HepG2 (cell line): ENCODE measurements around the gene OSGIN1. TPM values are rescaled to one million over a fixed set of nuclear protein-coding genes. Genes with fewer than 3 reads are reported as not detected.
A peak's percentile ranks its signal among the peaks of the same experiment; 100 is the strongest.

Experiments
- ATAC-seq: fragments of 200-7000 bp; cut with Tn5 transposase; 3 replicates; pipeline ENCODE4 v1.9.1; 2020; ENCODE audit warnings: mild to moderate bottlenecking, moderate library complexity
- BruUV-seq: library from RNA; stranded (reverse); fragments of 400-500 nt; replicated peaks from 2 replicates; lab custom pipeline; 2021; lab: Mats Ljungman, UMichigan
- CTCF ChIA-PET: fragments of 300-600 bp; formaldehyde crosslinking; extraction: SDS; loops from one replicate; lab custom pipeline; 2021; ENCODE audit warnings: low total read pairs, inconsistent platforms, low intra/inter-chr PET ratio; lab: Yijun Ruan, JAX
- POLR2A ChIA-PET: fragments of 350-600 bp; sonication (Branson Sonifier 250); formaldehyde crosslinking; loops from one replicate; lab custom pipeline; 2020; ENCODE audit warnings: antibody characterized with exemption, inconsistent platforms; lab: Yijun Ruan, JAX
- DNase-seq: peaks from one replicate; pipeline ENCODE4 v3.0.0-alpha.2; 2015; ENCODE audit warnings: low spot score
- FAIRE-seq: peaks from 3 replicates; lab custom pipeline; 2011; peaks lifted over from hg19 to GRCh38; lab: Jason Lieb, UNC
- H2AFZ ChIP-seq: one replicate; pipeline ENCODE4 v1.6.1; 2011; ENCODE audit warnings: low read length, inconsistent platforms
- H3K27ac ChIP-seq: fragments of 300-600 bp; 3 replicates; pipeline ENCODE4 v1.8.0; 2011; ENCODE audit warnings: mixed run types, mild to moderate bottlenecking, mixed read lengths, low read length, inconsistent platforms; ENCODE audit not compliant: insufficient read depth; ENCODE audit errors: extremely low read length
- H3K27me3 ChIP-seq, 2 experiments: fragments of 200-600 bp in 1 of 2; 2 replicates in 1 of 2; 3 replicates in 1 of 2; pipeline versions ENCODE4 v1.6.0 to v1.8.0; 2011; ENCODE audit warnings: low read length in 2 of 2, mild to moderate bottlenecking in 2 of 2, moderate library complexity in 2 of 2, inconsistent platforms in 1 of 2; ENCODE audit not compliant: insufficient read depth in 2 of 2, control insufficient read depth in 1 of 2
- H3K36me3 ChIP-seq, 2 experiments: fragments of 200-600 bp in 1 of 2; replicated peaks in 1 of 2; 2 replicates in 1 of 2; 3 replicates in 1 of 2; pipeline versions ENCODE4 v1.5.1 to v1.8.0; 2011; ENCODE audit warnings: low read length in 2 of 2, inconsistent platforms in 1 of 2; ENCODE audit not compliant: insufficient read depth in 2 of 2, control insufficient read depth in 1 of 2
- H3K4me1 ChIP-seq: 2 replicates; pipeline ENCODE4 v1.5.1; 2012; ENCODE audit warnings: low read length, inconsistent platforms; ENCODE audit not compliant: insufficient read depth
- H3K4me2 ChIP-seq: 2 replicates; pipeline ENCODE4 v1.6.0; 2011; ENCODE audit warnings: low read depth, low read length, inconsistent platforms
- H3K4me3 ChIP-seq, 3 experiments: fragments of 200-600 bp in 1 of 3; sonication (generic), shearing (Covaris generic) in 1 of 3; replicated peaks in 1 of 3; 2 replicates each; pipeline ENCODE4 v1.5.1; 2011 to 2016; ENCODE audit warnings: low read length in 3 of 3, inconsistent platforms in 2 of 3, low read depth in 2 of 3, mild to moderate bottlenecking in 2 of 3, control low read depth in 1 of 3, mixed read lengths in 1 of 3; ENCODE audit not compliant: insufficient read depth in 1 of 3
- H3K79me2 ChIP-seq: one replicate; pipeline ENCODE4 v1.6.1; 2011; ENCODE audit warnings: low read length, inconsistent platforms; ENCODE audit not compliant: insufficient read depth
- H3K9ac ChIP-seq: 2 replicates; pipeline ENCODE4 v1.6.0; 2011; ENCODE audit warnings: mild to moderate bottlenecking, low read depth, low read length, inconsistent platforms; ENCODE audit not compliant: insufficient read depth
- H3K9me3 ChIP-seq: 2 replicates; pipeline ENCODE4 v1.5.1; 2012; ENCODE audit warnings: mild to moderate bottlenecking, low read length
- H4K20me1 ChIP-seq: 2 replicates; pipeline ENCODE4 v1.6.0; 2011; ENCODE audit warnings: inconsistent platforms, mild to moderate bottlenecking, low read length, moderate library complexity; ENCODE audit not compliant: insufficient read depth
- ATF4 ChIP-seq, 2 experiments: fragments of 450-650 bp in 1 of 2; sonication (generic) in 1 of 2; formaldehyde crosslinking; IDR thresholded peaks; 2 replicates each; pipeline versions ENCODE4 v1.5.0 to v1.8.0; 2020 to 2022; ENCODE audit warnings: mild to moderate bottlenecking in 1 of 2, missing genetic modification reagents in 1 of 2
- ESRRA ChIP-seq: sonication (generic); formaldehyde crosslinking; IDR thresholded peaks from 2 replicates; pipeline ENCODE4 v1.5.1; 2020; ENCODE audit warnings: mild to moderate bottlenecking, low read depth, missing genetic modification reagents
- KDM1A ChIP-seq: IDR thresholded peaks from 2 replicates; pipeline ENCODE4 v1.6.1; 2016; ENCODE audit warnings: missing compliant biosample characterization
- NR2F2 ChIP-seq: IDR thresholded peaks from 2 replicates; pipeline ENCODE4 v1.6.1; 2012; ENCODE audit warnings: low read depth, inconsistent platforms, borderline replicate concordance
- TCF12 ChIP-seq, 2 experiments: fragments of 450-650 bp in 1 of 2; sonication (generic) in 1 of 2; formaldehyde crosslinking in 1 of 2; IDR thresholded peaks; 2 replicates each; pipeline versions ENCODE4 v1.6.1 to v1.8.0; 2017 to 2022; ENCODE audit warnings: antibody characterized with exemption in 1 of 2, mild to moderate bottlenecking in 1 of 2, missing genetic modification reagents in 1 of 2, moderate library complexity in 1 of 2
- XRCC5 ChIP-seq: fragments of 200-400 bp; formaldehyde crosslinking; optimal IDR thresholded peaks from 2 replicates; pipeline ENCODE3; 2017; ENCODE audit warnings: mild to moderate bottlenecking, low read length
- ZC3H4 ChIP-seq: sonication (generic); formaldehyde crosslinking; IDR thresholded peaks from 2 replicates; pipeline ENCODE4 v1.4.0; 2020; ENCODE audit warnings: missing genetic modification reagents, borderline replicate concordance
- ZNF761 ChIP-seq: sonication (generic); formaldehyde crosslinking; conservative IDR thresholded peaks from 2 replicates; pipeline ENCODE4 v1.4.0; 2020; ENCODE audit warnings: mild to moderate bottlenecking, missing genetic modification reagents
- ZSCAN12 ChIP-seq: sonication (generic); formaldehyde crosslinking; IDR thresholded peaks from 2 replicates; pipeline ENCODE4 v1.9.0; 2021; ENCODE audit warnings: mild to moderate bottlenecking, missing genetic modification reagents
- WGBS: methylation state at CpG from one replicate; pipeline ENCODE4 v1.1.6; 2017; ENCODE audit warnings: low lambda C conversion rate; 5-methylcytosine and 5-hydroxymethylcytosine counted together
- in situ Hi-C: cut with HindIII; loops from 2 replicates; pipeline ENCODE4 v1.10.0; 2017; ENCODE audit warnings: low pct_unique_long_range_greater_than_20kb; ENCODE audit not compliant: extremely low pct_ligation_motif_present
- intact Hi-C: fragments of 100-400 bp; cut with micrococcal nuclease; formaldehyde crosslinking; loops from one replicate; pipeline ENCODE4 v1.10.0; 2022; ENCODE audit not compliant: unreplicated experiment
- polyA plus RNA-seq, 8 experiments: library from polyadenylated mRNA; depleted of rRNA in 3 of 8; stranded (reverse) in 7 of 8; unstranded in 1 of 8; fragments of >200 nt; fragmentation: Illumina TruSeq in 4 of 8; extraction: Trizol in 4 of 8; gene quantifications; 2 replicates each; pipeline versions ENCODE4 v1.2.1 to v1.2.3, GENCODE V29; 2011 to 2016; ENCODE audit warnings: low read depth in 4 of 8, missing spikeins in 1 of 8, mixed read lengths in 1 of 8; ENCODE audit not compliant: insufficient read depth in 1 of 8
- total RNA-seq, 5 experiments: library from RNA; depleted of rRNA; stranded (reverse); fragments of >200 nt; fragmentation: Illumina TruSeq; extraction: Trizol; gene quantifications; 2 replicates each; pipeline ENCODE4 v1.2.3, GENCODE V29; 2016; ENCODE audit warnings: low read depth in 1 of 5
- TF ChIP-seq, protein P1 (sequence below), 2 experiments: fragments of 450-650 bp in 1 of 2; sonication (generic) in 1 of 2; formaldehyde crosslinking in 1 of 2; IDR thresholded peaks; 2 replicates each; pipeline versions ENCODE4 v1.6.1 to v1.8.0; 2016 to 2022; ENCODE audit warnings: antibody characterized with exemption in 1 of 2, mild to moderate bottlenecking in 1 of 2, missing genetic modification reagents in 1 of 2

OSGIN1 gene
- total and polyA plus RNA-seq, 2 of the 13 experiments (the other 11 are each of a cell fraction or from before 2014, with no cell fraction given) = 20.5 to 27.1 TPM

- TF ChIP-seq ESRRA (CRISPR knock-in tag) (0 out of 2 replicates have a peak, but pooled peaks have one; percentile 1), KDM1A (CRISPR knock-in tag) (peak; percentile 97), NR2F2 (no peak; the same call in 1 of the 2 replicates), XRCC5 (no peak), ATF4 (CRISPR knock-in tag; IDR thresholded peaks at IDR 0.05) (no peak), TCF12 (IDR thresholded peaks at IDR 0.05) (no peak), TCF12 (CRISPR knock-in tag; IDR thresholded peaks at IDR 0.05) (0 out of 2 replicates have a peak, but pooled peaks have one; percentile 12)
Observed at GRCh38 chr16:83952587-83952939, 477 bp upstream of the OSGIN1 start (continued).

- TSS peak; percentile 74 for BruUV-seq
- Histone ChIP-seq H3K9ac (peak overlapping the region; percentile 87), H3K36me3 (peaks cover 19 to 36% of the 10 kb centered on the region in 2 experiments), H3K4me2 (peak overlapping the region; percentile 97), H3K9me3 (no peaks in the 10 kb centered on the region), H3K27me3 (no peaks in the 10 kb centered on the region; a peak in 1 of 5 replicates), H2AFZ (no peak overlapping the region), H3K79me2 (peaks cover 24% of the 10 kb centered on the region), H4K20me1 (peaks cover 37% of the 10 kb centered on the region), H3K27ac (peak overlapping the region; percentile 94), H3K4me3 (peak overlapping the region; percentile 80 to 90 (median 83)), H3K4me1 (peaks cover 66% of the 10 kb centered on the region)
- ATAC-seq (peak; percentile 27), FAIRE-seq (peak; percentile 80), DNase-seq (peak; percentile 73)
- ChIA-PET CTCF (interaction anchor here (2.2 to 5.5 kb wide), 2 partner anchors 27 to 90 kb away, joined by 7 to 31 read pairs; no protein-coding TSS in a partner anchor), POLR2A (interaction anchor here (0.7 to 3.4 kb wide), 17 partner anchors 10 to 233 kb away, joined by 3 to 58 read pairs (median 5); partner anchors contain the start of genes MBTPS1, MLYCD, SLC38A8 and TAF1C)
- WGBS = 2% methylated on average over 17 of the region's 19 CpGs
- in situ Hi-C loops = loop anchor here (25.0 kb wide), 1 partner anchor 233 kb away; the partner anchor contains the start of genes ADAD2 and TAF1C
- intact Hi-C loops = loop anchor here (1.0 to 10.0 kb wide), 5 partner anchors 11 to 223 kb away; partner anchors contain the start of gene MLYCD
- TF ChIP-seq ZNF761 (CRISPR knock-in tag) = no peak
- no peak for TF ChIP-seq ZSCAN12 (CRISPR knock-in tag)
- TF ChIP-seq, protein P1, sequence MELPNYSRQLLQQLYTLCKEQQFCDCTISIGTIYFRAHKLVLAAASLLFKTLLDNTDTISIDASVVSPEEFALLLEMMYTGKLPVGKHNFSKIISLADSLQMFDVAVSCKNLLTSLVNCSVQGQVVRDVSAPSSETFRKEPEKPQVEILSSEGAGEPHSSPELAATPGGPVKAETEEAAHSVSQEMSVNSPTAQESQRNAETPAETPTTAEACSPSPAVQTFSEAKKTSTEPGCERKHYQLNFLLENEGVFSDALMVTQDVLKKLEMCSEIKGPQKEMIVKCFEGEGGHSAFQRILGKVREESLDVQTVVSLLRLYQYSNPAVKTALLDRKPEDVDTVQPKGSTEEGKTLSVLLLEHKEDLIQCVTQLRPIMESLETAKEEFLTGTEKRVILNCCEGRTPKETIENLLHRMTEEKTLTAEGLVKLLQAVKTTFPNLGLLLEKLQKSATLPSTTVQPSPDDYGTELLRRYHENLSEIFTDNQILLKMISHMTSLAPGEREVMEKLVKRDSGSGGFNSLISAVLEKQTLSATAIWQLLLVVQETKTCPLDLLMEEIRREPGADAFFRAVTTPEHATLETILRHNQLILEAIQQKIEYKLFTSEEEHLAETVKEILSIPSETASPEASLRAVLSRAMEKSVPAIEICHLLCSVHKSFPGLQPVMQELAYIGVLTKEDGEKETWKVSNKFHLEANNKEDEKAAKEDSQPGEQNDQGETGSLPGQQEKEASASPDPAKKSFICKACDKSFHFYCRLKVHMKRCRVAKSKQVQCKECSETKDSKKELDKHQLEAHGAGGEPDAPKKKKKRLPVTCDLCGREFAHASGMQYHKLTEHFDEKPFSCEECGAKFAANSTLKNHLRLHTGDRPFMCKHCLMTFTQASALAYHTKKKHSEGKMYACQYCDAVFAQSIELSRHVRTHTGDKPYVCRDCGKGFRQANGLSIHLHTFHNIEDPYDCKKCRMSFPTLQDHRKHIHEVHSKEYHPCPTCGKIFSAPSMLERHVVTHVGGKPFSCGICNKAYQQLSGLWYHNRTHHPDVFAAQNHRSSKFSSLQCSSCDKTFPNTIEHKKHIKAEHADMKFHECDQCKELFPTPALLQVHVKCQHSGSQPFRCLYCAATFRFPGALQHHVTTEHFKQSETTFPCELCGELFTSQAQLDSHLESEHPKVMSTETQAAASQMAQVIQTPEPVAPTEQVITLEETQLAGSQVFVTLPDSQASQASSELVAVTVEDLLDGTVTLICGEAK (IDR thresholded peaks at IDR 0.05) = no peak
- TF ChIP-seq, protein P1 (CRISPR knock-in tag; IDR thresholded peaks at IDR 0.05) = no peak
- TF ChIP-seq ZC3H4 (CRISPR knock-in tag) = 0 out of 2 replicates have a peak, but pooled peaks have one; percentile 5
- no peak for TF ChIP-seq TCF12 (IDR thresholded peaks at IDR 0.05)
- TF ChIP-seq TCF12 (CRISPR knock-in tag; IDR thresholded peaks at IDR 0.05) = peak; percentile 36; the same call in 1 of the 2 replicates
Observed at GRCh38 chr16:83953796-83954576, 946 bp downstream of the OSGIN1 start.
